ENCODE measurements around the gene DTYMK.

DNA sequence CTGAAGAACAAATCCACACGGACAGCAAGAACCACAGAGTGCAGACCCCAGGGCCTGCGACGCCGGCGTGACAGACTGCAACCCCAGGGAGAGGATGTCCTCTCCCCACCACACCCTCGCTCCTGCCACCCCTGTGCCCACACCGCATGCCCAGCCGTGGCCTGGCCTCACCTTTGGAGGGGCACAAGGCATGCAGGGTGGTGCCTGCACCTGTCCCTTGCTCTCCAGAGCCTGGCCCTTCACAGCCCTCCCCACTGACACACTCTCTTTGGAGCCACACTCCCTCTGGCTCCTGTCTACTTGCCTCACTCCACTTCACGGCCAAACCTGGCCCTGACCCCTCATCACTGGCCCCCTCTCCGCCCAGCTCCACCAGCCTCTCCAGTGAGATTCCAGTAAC lies 58.9 kb downstream of the DTYMK start:
- no peak for TF ChIP-seq EZH2phosphoT487 (IDR thresholded peaks at IDR 0.05; ENCODE audit: insufficient read depth, low read depth)
- no peak for TF ChIP-seq EZH2 (IDR thresholded peaks at IDR 0.05; ENCODE audit: insufficient read depth, poor library complexity, severe bottlenecking)
